ENCODE measurements around the gene AIF1.

AIF1 gene

DNA sequence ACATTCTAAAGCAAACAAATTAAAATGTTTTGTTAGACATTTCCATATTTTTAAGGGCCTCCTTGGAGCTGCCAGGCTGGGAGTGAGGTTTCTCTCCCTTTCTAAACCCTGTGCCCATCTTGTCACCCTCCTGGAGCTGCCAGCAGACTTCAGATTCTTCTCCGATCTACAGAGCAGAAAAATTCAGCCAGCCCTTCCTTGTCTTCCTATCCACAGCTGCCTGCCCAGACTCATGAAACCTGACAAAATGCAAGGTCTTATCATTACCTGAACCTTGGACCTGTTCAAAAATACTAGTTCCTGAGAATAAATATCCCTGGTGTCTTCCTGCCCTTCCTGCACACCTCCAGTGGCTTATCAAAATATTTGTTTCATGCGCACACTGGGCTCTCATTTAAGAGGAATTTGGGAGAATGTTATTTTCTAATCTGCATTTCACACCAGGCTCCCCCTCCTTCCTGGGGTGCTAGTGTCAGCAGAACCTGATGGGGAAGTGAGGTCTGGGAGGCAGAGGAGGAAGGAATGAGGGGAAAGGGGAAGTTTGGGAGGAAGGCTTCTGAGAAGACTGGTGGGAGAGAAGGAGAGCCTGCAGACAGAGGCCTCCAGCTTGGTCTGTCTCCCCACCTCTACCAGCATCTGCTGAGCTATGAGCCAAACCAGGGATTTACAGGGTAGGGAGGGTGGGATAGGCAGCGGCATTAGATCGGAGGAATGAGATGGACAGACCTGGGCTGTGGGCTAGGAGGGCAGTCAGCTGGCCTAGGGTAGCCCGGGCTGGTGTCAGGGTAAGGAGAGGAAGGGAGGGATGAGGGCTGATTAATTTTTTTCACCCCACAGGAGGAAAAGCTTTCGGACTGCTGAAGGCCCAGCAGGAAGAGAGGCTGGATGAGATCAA lies at the start of gene AIF1:
Gene AIF1 (plus strand): TSS at position 551 of the 895 bp plus-strand sequence. CDS start 96 bp downstream, at position 647.
- no peak for DNase-seq (ENCODE audit: low spot score)

DNA sequence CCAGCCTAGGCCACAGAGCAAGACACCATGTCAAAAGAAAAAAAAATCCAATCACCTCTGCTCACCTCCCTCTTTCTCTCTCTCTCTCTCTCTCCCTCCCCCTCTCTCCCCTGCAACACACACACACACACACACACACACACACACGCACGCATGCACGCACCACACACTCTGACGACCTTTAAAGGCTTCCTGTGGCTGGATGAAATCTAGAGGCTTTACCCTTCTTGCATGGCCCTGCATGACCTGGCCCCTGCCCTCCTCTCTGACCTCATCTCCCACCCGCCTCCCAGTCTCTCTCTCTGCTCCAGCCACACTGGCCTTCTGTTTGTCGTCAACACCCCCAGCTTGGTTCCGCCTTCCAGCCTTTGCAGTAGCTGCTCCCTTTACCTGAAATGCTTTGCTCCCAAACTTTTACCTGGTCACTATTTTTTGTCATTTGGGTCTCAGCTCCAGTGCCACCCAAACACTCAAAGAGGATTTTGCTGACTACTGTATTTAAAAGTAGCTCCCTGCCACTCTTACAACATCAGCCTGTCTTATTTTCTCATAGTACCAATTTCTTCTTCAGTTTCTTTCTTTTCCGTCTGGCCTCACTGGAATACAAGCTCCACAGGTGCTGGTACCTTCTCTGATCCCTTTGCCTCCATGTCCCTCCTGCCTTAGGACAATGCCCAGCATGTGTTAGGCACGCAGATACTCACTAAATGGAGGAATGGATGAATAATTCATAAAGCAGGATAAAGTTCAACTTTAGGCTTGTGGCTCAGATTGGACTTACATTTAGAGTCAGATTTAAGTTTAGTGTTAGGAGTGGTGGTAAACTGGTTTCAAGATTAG lies 47.3 kb upstream of the AIF1 start:
- DNase-seq (ENCODE audit: low spot score), result no peak

DNA sequence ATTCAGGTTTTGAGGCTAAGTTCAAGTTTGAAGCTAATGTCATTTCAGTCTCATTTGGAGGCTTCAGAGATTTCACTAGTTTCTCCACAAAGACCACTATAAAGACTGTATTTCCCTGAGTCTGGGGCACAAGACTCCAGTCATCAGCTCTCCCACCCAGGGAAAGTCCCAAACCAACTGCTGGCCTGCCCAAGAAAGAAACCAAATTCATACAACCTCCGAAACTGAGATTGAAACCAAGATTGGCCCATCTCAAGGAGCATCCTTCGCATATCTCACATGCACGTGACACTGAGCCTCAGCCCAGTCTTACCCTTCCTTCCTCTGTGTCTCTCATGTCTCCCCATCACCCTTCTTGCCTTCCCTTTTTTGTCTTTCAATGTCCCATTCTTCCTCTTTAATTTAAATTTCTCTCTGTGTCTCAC lies 46.5 kb upstream of the AIF1 start:
- DNase-seq (ENCODE audit: low spot score), result no peak

DNA sequence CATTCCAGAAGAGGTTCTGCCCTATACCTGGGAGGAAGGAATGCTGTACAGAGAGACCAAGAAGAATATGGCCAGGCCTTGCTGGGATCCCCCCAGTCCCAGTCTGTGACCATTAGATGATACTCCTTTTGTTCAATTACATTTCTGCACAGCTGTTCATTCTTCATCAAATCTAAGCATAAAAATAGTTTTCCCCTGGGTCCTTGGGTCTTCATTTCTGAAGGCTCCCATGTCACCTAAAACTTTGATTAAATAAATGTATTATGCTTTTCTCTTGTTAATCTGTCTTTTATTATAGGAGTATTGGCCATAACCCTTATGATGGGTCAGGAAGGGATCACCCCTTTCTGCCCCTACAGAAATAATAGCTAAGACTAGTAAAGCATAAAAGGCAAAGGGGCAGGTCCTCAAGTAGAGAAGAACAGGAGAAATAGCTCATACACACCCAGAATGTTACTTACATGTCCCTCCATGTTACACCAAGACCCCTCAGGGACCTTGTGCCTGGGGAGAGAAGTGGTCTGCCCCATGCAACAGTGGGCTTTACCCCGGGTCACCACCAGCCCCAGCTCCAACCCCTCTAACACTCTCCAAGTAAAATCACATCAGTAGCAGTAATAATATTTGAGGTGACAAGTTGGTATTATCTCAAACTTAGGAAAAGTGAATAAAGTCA lies 45.0 kb upstream of the AIF1 start:
- DNase-seq (ENCODE audit: low spot score), result no peak

DNA sequence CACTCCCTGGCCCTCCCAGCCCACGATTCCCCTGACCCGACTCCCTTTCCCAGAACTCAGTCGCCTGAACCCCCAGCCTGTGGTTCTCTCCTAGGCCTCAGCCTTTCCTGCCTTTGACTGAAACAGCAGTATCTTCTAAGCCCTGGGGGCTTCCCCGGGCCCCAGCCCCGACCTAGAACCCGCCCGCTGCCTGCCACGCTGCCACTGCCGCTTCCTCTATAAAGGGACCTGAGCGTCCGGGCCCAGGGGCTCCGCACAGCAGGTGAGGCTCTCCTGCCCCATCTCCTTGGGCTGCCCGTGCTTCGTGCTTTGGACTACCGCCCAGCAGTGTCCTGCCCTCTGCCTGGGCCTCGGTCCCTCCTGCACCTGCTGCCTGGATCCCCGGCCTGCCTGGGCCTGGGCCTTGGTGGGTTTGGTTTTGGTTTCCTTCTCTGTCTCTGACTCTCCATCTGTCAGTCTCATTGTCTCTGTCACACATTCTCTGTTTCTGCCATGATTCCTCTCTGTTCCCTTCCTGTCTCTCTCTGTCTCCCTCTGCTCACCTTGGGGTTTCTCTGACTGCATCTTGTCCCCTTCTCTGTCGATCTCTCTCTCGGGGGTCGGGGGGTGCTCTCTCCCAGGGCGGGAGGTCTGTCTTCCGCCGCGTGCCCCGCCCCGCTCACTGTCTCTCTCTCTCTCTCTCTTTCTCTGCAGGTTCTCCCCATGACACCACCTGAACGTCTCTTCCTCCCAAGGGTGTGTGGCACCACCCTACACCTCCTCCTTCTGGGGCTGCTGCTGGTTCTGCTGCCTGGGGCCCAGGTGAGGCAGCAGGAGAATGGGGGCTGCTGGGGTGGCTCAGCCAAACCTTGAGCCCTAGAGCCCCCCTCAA lies 42.8 kb upstream of the AIF1 start, which contains the start of gene LTA:
Gene LTA (plus strand): TSS at position 249 of the 871 bp plus-strand sequence. CDS start 454 bp downstream, at position 703.
- DNase-seq (ENCODE audit: low spot score), result no peak

DNA sequence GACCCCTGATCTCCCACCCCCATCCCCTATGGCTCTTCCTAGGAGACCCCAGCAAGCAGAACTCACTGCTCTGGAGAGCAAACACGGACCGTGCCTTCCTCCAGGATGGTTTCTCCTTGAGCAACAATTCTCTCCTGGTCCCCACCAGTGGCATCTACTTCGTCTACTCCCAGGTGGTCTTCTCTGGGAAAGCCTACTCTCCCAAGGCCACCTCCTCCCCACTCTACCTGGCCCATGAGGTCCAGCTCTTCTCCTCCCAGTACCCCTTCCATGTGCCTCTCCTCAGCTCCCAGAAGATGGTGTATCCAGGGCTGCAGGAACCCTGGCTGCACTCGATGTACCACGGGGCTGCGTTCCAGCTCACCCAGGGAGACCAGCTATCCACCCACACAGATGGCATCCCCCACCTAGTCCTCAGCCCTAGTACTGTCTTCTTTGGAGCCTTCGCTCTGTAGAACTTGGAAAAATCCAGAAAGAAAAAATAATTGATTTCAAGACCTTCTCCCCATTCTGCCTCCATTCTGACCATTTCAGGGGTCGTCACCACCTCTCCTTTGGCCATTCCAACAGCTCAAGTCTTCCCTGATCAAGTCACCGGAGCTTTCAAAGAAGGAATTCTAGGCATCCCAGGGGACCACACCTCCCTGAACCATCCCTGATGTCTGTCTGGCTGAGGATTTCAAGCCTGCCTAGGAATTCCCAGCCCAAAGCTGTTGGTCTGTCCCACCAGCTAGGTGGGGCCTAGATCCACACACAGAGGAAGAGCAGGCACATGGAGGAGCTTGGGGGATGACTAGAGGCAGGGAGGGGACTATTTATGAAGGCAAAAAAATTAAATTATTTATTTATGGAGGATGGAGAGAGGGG lies 41.6 kb upstream of the AIF1 start:
- no peak for DNase-seq (ENCODE audit: low spot score)

DNA sequence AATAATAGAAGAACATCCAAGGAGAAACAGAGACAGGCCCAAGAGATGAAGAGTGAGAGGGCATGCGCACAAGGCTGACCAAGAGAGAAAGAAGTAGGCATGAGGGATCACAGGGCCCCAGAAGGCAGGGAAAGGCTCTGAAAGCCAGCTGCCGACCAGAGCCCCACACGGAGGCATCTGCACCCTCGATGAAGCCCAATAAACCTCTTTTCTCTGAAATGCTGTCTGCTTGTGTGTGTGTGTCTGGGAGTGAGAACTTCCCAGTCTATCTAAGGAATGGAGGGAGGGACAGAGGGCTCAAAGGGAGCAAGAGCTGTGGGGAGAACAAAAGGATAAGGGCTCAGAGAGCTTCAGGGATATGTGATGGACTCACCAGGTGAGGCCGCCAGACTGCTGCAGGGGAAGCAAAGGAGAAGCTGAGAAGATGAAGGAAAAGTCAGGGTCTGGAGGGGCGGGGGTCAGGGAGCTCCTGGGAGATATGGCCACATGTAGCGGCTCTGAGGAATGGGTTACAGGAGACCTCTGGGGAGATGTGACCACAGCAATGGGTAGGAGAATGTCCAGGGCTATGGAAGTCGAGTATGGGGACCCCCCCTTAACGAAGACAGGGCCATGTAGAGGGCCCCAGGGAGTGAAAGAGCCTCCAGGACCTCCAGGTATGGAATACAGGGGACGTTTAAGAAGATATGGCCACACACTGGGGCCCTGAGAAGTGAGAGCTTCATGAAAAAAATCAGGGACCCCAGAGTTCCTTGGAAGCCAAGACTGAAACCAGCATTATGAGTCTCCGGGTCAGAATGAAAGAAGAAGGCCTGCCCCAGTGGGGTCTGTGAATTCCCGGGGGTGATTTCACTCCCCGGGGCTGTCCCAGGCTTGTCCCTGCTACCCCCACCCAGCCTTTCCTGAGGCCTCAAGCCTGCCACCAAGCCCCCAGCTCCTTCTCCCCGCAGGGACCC lies 40.6 kb upstream of the AIF1 start:
- DNase-seq (ENCODE audit: low spot score), result no peak

- no peak for DNase-seq (ENCODE audit: low spot score)
Measured at GRCh38 chr6:31575335-31575901, 39.6 kb upstream of the AIF1 start, which contains the start of gene TNF. TSS of gene TNF (plus strand) at chr6:31575565. CDS start at chr6:31575742, 177 bp downstream.

DNA sequence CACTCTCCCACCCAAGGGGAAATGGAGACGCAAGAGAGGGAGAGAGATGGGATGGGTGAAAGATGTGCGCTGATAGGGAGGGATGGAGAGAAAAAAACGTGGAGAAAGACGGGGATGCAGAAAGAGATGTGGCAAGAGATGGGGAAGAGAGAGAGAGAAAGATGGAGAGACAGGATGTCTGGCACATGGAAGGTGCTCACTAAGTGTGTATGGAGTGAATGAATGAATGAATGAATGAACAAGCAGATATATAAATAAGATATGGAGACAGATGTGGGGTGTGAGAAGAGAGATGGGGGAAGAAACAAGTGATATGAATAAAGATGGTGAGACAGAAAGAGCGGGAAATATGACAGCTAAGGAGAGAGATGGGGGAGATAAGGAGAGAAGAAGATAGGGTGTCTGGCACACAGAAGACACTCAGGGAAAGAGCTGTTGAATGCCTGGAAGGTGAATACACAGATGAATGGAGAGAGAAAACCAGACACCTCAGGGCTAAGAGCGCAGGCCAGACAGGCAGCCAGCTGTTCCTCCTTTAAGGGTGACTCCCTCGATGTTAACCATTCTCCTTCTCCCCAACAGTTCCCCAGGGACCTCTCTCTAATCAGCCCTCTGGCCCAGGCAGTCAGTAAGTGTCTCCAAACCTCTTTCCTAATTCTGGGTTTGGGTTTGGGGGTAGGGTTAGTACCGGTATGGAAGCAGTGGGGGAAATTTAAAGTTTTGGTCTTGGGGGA lies 38.9 kb upstream of the AIF1 start:
- DNase-seq (ENCODE audit: low spot score), result no peak

GRCh38 chr6:31576897-31577578 lies 38.0 kb upstream of the AIF1 start:
- DNase-seq (ENCODE audit: low spot score), result no peak

DNA sequence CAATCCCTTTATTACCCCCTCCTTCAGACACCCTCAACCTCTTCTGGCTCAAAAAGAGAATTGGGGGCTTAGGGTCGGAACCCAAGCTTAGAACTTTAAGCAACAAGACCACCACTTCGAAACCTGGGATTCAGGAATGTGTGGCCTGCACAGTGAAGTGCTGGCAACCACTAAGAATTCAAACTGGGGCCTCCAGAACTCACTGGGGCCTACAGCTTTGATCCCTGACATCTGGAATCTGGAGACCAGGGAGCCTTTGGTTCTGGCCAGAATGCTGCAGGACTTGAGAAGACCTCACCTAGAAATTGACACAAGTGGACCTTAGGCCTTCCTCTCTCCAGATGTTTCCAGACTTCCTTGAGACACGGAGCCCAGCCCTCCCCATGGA lies 37.5 kb upstream of the AIF1 start:
- DNase-seq (ENCODE audit: low spot score), result no peak

- DNase-seq (ENCODE audit: low spot score), result no peak
Measured at GRCh38 chr6:31578184-31579118, 36.6 kb upstream of the AIF1 start.

DNA sequence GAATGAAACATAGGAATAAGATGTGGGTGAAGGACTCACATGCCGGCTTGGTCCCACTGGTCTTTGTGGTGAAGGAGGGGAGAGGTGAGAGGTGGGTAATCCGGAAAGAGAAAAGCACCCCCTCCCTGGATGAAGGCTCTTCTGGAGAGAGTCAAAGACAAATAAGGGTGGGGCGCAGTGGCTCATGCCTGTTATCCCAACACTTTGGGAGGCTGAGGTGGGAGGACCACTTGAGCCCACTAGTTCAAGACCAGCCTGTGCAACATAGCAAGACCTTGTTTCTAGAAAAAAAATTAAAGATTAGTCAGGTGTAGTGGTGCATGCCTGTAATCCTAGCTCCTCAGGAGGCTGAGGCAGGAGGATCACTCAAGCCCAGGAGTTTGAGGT lies 35.9 kb upstream of the AIF1 start:
- no peak for DNase-seq (ENCODE audit: low spot score)

DNA sequence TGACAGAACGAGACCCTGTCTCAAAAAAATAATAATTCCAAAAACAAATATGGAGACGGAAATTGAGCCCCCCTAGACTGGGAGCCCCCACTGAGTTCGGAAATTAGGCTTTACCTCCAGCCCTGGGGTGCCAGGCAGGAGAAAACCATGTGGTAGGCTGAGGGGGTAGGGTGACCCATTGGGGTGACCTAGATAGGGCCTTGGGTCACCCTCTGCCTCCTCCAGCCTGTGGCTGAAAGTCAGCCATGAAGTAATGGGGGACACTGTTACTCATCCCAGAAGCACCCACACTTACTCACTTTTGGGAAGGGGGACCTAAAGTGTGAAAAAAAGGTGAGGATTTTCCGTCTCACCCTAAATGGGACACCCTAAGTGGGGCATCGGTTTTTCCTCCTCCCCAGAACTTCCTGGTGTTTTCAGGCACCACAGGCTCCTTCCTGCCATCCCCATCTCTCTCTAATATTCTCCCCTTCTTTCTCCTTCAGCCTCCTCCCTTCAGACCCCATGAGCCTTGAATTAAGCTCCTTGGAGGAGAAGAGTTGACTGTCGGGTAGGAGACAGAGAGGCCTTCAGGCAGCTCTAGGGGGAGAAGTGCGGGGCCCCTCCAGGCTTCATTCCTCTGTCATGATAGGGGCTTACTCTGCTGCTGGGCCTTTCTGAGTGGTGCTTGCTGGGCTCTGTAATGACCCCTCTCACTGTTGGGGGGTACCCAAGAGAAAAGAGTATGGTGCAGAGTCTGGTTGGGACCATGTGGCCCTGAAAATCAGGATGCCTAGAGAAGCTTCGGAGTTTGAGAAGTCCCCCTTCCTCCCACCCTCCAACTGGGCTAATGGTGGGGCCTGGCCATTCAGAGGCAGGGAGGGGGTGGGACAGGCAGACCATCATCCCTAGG lies 35.2 kb upstream of the AIF1 start:
- no peak for DNase-seq (ENCODE audit: low spot score)

- DNase-seq (ENCODE audit: low spot score), result no peak
Measured at GRCh38 chr6:31580438-31580740, 34.6 kb upstream of the AIF1 start.
